HL-60 (cell line): ENCODE measurements around the gene GPNMB.
A peak's percentile ranks its signal among the peaks of the same experiment; 100 is the strongest.

Experiments
- DNase-seq, 2 experiments: peaks; one replicate each; pipeline ENCODE4 v3.0.0-alpha.2; 2010 to 2020; ENCODE audit warnings: low read depth in 1 of 2, low spot score in 1 of 2
- H3K27ac ChIP-seq: fragments of 250-450 bp; sonication (Bioruptor Pico); replicated peaks from 2 replicates; pipeline ENCODE4 v1.5.1; 2020; ENCODE audit warnings: mild to moderate bottlenecking, moderate library complexity
- H3K27me3 ChIP-seq: fragments of 250-450 bp; sonication (Bioruptor Pico); 2 replicates; pipeline ENCODE4 v1.5.1; 2021; ENCODE audit warnings: mild to moderate bottlenecking, moderate library complexity; ENCODE audit not compliant: insufficient read depth, poor library complexity, severe bottlenecking
- H3K4me3 ChIP-seq: replicated peaks from 2 replicates; pipeline ENCODE4 v1.5.1; 2011; ENCODE audit warnings: mild to moderate bottlenecking, control low read depth, low read length; ENCODE audit not compliant: insufficient read depth
- CTCF ChIP-seq: IDR thresholded peaks from one replicate; pipeline ENCODE4 v1.5.1; 2011; ENCODE audit warnings: low read length, control low read depth, inconsistent platforms; ENCODE audit not compliant: insufficient read depth
- GABPA ChIP-seq: IDR thresholded peaks from 2 replicates; pipeline ENCODE4 v1.6.1; 2012; ENCODE audit warnings: low read depth
- POLR2AphosphoS5 ChIP-seq: IDR thresholded peaks from 2 replicates; pipeline ENCODE4 v1.6.1; 2012; ENCODE audit warnings: low read depth
- SPI1 ChIP-seq: IDR thresholded peaks from 2 replicates; pipeline ENCODE4 v1.6.1; 2012; ENCODE audit warnings: low read depth, mild to moderate bottlenecking, borderline replicate concordance
- TF ChIP-seq, protein P1 (sequence below): IDR thresholded peaks from 2 replicates; pipeline ENCODE4 v1.6.1; 2012; ENCODE audit warnings: low read depth; ENCODE audit not compliant: insufficient replicate concordance

The GPNMB gene

GRCh38 chr7:23287612-23288011 is 41.0 kb downstream of the GPNMB start:
- peak overlapping the region; percentile 25 for H3K27ac ChIP-seq
- H3K27me3 ChIP-seq: no peaks in the 10 kb centered on the region
- H3K4me3 ChIP-seq: no peak overlapping the region
- 0 out of 2 replicates have a peak, but pooled peaks have one; percentile 27 for TF ChIP-seq GABPA
- no peak for TF ChIP-seq CTCF
- TF ChIP-seq, protein P1, sequence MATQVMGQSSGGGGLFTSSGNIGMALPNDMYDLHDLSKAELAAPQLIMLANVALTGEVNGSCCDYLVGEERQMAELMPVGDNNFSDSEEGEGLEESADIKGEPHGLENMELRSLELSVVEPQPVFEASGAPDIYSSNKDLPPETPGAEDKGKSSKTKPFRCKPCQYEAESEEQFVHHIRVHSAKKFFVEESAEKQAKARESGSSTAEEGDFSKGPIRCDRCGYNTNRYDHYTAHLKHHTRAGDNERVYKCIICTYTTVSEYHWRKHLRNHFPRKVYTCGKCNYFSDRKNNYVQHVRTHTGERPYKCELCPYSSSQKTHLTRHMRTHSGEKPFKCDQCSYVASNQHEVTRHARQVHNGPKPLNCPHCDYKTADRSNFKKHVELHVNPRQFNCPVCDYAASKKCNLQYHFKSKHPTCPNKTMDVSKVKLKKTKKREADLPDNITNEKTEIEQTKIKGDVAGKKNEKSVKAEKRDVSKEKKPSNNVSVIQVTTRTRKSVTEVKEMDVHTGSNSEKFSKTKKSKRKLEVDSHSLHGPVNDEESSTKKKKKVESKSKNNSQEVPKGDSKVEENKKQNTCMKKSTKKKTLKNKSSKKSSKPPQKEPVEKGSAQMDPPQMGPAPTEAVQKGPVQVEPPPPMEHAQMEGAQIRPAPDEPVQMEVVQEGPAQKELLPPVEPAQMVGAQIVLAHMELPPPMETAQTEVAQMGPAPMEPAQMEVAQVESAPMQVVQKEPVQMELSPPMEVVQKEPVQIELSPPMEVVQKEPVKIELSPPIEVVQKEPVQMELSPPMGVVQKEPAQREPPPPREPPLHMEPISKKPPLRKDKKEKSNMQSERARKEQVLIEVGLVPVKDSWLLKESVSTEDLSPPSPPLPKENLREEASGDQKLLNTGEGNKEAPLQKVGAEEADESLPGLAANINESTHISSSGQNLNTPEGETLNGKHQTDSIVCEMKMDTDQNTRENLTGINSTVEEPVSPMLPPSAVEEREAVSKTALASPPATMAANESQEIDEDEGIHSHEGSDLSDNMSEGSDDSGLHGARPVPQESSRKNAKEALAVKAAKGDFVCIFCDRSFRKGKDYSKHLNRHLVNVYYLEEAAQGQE: no peak
- peak; percentile 57; the same call in 1 of the 2 replicates for TF ChIP-seq POLR2AphosphoS5
- TF ChIP-seq SPI1: peak; percentile 36; the same call in 1 of the 2 replicates
- peak; percentile 64 to 87 for DNase-seq

DNA sequence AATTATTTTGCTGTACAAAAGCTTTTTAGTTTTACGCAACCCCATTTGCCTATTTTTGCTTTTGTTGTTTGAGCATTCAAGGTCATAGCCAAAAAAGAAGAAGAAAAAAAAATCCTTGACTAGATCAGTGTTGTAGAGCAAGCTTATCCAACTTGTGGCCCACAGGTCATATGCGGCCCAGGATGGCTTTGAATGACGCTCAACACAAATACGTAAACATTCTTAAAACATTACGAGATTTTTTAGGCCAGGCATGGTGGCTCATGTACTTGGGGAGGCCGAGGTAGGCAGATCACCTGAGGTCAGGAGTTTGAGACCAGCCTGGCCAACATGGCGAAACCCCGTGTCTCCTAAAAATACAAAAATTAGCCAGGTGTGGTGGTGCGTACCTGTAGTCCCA is 44.4 kb downstream of the GPNMB start:
- Histone ChIP-seq H3K4me3 (no peak overlapping the region), H3K27ac (no peak overlapping the region), H3K27me3 (no peaks in the 10 kb centered on the region)
- no peak for DNase-seq
- TF ChIP-seq CTCF: no peak
- TF ChIP-seq POLR2AphosphoS5: no peak
- TF ChIP-seq GABPA: no peak
- TF ChIP-seq SPI1: no peak
- TF ChIP-seq, protein P1: no peak

GRCh38 chr7:23291957-23292560 is 45.5 kb downstream of the GPNMB start:
- Histone ChIP-seq H3K27ac (no peak overlapping the region), H3K27me3 (no peaks in the 10 kb centered on the region), H3K4me3 (no peak overlapping the region)
- no peak for DNase-seq
- TF ChIP-seq GABPA: no peak
- TF ChIP-seq, protein P1: no peak
- no peak for TF ChIP-seq CTCF
